Inferior parietal cortex (tissue), 1 donor: ENCODE results near the gene ROR1.

Experiments
- DNase-seq: peaks from one replicate; pipeline ENCODE4 v3.0.0-alpha.2; 2016; ENCODE audit errors: extremely low spot score

The ROR1 gene

DNA sequence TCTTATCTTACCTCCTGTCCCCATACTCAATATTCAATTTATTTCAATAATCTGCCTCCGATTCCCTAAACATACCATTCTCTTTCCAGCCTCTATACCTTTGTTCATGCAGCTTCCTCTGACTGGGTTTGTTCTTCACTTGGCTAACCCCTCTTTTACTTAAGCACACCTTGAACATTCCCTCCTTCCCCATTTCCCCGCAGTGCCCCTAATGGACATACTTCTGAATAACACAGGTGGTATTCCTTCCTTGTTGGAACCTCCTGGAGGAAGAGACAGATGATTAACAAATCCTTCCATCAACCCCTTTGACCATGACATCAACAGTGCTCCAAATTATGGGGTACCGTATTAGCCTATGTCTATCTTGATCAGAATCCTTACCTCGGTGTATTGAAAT is 239.6 kb downstream of the ROR1 start:
- no peak for DNase-seq

GRCh38 chr1:64019818-64020217 is 246.0 kb downstream of the ROR1 start:
- DNase-seq: peak; percentile 72

- DNase-seq: no peak
Observed at GRCh38 chr1:64021066-64021465, 247.2 kb downstream of the ROR1 start.

DNA sequence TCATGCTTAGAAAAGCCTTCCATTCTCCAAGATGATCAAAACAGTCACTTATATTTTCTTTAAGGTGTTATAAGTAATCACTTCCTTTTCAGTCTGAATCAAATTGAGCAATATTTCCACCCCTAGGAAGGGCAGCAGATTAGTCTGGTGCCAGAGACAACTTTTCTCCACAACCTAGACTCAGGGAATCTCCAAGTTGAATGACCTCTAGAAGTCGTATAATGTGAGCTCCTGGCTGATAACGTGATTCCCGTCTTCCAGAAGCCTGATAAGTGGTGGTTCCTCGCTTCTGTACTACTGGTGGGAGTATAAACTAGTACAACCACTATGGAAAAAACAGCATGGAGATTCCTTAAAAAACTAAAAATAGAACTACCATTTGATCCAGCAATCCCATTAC is 251.2 kb downstream of the ROR1 start:
- DNase-seq: no peak

- DNase-seq: no peak
Observed at GRCh38 chr1:64029037-64029436, 255.2 kb downstream of the ROR1 start.

GRCh38 chr1:64030411-64030810 is 256.6 kb downstream of the ROR1 start:
- no peak for DNase-seq

DNA sequence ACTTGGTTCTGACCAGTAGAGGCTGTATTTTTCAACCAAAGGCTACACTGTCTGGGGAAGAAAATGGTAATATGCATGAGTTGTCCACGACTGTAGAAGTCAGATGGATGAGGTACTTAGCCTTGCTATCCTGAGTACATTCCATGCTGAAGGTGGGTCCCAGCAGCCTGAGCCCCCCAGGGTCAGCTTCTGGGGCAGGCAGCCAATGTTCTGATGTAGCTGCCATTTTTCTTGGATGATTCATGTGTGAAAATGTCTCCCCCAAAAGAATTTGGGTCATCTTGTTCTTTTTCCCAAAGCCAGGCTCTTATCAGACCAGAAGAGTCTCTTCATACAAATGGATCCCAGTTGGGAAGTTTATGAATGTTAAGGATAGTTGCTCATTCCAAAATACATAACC is 257.4 kb downstream of the ROR1 start:
- DNase-seq: no peak

DNA sequence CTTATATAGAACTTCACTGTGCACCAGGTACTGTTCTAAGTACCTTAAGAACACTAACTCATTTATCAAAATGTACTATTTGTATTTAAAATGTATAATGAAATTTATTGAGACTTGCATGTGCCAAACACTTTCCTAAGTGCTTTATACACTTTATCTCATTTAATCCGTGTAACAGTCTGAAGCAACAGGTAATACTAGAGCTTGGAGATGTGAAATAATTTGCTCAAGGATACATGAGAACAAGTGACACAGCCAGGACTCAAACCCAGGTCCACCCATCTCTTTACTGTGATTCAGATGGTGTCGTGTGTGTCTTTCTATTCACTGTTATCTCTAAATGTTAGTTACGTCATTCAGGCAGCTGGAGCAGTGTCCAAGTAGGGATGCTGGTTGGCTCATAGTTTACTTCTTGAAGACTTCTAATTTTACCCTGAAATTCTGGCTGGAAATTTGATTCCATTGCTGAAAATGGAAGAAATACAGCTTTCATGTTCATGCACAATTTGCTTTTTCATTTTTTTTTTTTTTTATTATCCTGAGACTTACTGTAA is 259.9 kb downstream of the ROR1 start:
- no peak for DNase-seq

DNA sequence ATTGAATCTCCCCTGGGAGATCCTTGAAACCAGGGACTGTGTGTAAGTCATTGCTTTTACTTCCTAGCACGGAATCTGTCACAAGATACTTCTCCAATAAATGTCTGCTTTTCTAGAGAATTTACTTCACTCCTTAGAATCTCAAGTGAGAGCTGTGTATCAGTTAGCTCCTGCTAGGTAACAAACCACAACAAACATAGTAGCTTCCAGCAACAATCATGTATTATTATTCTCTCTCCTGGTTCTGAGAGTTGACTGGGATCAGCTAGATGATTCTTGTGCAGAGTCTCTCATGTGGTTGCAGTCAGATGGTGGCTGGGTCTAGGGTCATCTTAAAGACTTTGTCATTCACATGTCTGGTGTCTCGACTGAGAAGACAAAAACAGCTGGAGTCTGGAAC is 262.7 kb downstream of the ROR1 start:
- no peak for DNase-seq

DNA sequence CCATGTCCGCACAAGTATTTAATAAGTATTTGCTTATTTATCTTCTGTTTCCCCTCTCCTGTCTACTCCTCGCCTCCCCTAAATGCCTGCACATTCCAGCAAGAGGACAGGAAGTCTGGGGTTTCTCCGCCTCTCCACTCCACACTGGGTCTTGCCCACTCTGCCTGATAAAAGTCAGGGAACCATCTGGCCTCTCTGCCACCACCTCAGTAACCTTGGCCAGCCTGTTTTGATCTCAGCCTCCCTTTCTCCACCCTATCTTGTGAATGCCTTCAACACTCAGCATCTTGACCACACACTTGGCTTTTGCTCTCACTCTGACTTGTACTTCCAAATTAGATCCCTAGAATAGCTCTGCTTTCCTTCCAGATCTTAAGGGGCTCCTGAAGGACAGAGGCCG is 264.3 kb downstream of the ROR1 start:
- no peak for DNase-seq

DNA sequence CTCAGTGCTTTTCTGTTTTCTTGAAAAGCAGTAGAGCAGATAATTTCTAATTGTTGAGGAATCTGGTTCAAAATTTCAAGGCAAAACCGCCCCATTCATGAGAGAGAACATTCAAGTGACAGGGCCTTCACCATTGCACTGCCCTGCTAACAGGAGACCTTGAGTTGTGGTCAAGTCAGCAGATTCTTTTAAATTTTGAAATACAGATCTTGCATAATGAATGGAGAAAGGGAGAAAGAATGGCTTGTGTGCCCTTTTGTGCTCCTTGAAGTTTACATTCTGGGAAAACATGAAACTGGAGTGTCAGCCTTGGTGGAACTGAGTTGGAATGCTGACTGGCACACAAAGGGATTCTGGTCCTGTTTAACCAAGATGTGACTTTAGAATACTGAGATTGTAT is 265.1 kb downstream of the ROR1 start:
- no peak for DNase-seq

DNA sequence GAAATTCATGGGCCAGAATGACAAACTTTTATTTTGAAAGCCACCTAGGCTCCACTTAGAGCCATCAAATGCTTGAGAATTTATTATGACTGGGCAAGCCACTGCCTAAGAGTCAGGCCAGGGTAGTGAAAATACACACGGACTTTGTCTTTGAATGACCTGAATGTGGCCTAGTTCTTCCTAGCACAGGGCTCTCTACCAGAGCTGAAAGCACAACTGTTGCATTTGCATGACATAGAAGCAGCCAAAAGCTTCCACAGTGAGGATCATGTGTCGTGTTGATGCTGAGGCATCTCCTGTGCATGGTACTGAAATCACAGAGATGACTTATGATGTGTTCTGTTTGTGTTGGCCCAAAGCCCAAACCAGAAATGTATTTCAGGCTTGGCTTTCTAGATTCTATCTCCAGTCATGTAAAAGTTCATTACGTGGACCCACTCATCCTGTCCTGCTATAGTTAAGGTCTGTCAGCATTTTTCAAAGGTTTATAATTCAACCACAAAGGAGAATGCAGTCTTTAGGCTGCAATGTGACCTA is 265.6 kb downstream of the ROR1 start:
- peak; percentile 57 for DNase-seq

GRCh38 chr1:64041371-64042131 is 267.7 kb downstream of the ROR1 start:
- DNase-seq: no peak

DNA sequence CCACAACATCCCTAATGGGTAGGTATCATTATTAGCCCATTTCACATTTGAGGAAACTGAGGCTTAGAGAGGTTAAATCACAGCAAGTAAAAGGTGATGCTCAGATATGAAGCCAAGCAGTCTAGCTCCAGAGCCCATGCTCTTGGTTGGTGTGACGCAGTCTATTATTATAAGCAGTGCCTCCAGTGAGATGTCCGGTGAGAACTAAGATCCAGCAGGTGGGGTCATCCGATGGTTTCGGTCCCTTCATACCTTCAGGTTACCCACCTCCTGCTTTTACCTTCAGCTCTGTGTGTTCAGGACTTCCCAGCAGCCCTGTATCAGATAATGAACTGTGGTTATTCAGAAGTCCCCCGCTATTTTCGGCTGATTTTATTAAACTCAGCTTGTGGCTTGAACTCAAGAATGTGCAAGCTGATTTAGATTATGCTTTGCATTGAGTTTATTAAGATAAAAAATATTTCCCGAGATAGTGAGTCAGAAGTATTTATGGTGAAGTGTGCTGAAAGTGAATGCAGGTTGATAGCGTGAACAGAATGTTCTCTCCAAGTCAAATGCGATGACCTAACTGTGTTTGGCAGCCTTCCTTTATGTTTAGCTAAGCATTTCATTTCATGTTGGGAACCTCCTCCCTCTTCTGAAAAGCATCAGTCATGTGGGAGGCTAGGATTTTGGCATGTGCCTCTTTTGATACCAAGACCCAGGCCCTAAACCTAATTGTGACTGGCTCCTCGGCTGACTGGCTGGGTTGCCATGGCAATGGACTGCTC is 268.7 kb downstream of the ROR1 start:
- peak; percentile 55 for DNase-seq

DNA sequence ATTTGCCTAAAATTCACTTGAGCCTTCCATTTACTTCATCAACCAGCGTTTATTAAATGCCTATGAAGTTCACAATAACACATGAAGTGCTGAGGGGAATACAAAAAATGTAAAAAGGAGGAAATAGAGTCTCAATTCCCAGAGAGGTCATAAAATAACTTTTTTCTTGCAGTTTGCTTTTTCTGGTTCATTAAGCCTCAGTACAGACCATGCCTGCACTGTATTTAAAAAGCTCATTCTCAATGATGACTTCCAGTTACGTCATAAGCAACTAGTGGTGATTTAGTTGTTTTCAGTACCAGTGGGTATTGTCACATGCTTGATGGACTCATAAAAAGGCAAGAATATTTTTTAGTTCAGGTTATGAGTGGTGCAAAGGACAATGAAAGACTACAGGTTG is 269.5 kb downstream of the ROR1 start:
- no peak for DNase-seq

DNA sequence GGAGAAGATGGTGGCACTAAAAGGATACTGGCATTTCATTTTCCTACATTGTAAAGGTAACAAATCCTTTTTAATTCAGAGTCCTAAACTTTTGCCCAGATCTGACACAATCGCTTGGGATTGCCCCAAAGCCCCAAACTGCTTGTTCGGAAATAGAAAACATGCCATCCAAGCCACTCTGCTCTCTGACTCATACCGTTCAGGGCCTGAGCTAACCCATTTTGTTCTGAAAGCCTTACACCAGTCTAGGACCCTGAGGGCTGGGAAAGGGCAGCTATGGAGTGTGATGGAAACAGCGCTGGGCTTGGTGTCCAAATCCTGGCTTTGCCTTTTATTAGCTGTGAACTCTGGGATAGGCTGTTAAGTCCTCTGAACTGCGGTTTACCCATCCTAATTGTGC is 270.2 kb downstream of the ROR1 start:
- no peak for DNase-seq

DNA sequence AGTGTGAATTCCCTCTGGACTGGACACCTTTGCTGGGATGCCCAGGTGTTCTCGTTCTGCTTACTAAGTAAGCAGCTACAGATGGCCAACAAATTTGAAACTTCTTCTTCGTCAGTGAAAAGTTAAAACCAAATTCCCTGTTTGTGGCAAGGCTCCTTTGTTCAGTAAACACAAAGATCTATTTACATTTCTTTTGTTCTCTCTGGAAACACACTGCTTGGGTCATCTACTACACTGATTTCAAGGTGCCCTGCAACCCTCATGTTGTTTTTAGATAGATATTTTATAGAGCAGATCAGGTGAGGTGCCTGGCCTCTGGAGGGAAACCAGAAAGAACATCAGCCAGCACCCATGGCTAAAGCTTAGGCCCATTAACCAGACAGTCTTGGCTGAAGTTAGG is 272.4 kb downstream of the ROR1 start:
- DNase-seq: no peak

DNA sequence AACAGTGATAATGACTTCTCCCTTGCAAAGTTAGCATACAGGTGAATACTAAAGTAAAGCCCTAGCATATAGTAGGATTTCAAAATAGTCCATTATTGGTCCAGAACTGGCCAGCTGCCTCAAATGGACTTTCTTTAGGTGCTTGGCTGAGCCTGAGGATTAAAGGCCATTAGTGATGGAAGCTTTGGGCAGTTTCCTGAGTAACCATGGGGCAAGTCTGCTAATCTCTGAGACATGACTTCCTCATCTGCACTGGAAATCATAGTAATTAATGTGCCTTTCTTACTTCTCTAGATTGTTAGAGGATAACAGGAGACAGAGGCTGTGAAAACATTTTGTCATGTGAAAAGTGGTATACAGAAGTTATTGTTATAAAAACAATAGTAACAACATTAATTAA is 273.1 kb downstream of the ROR1 start:
- DNase-seq: no peak

DNA sequence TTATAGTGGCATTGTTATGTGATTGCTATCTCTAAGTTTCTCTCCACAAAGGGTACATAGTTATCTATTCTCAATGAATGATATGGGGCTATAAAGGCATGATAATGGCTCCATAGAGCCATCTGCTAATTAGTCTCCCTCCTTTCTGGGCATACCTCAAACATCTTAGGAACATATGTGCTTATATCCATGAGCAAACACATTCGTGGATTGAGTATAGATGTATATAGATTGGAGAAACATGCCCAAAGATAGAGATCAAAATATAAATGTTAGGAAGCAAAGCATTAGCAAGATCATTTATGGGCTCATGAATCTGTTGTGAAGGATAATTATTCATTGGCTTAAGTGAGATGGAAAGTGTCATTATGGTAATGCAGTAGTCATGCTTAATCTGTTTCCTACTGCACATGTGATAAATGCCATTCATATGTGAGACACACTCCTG is 273.8 kb downstream of the ROR1 start:
- DNase-seq: no peak

GRCh38 chr1:64049900-64050540 is 276.2 kb downstream of the ROR1 start:
- no peak for DNase-seq

DNA sequence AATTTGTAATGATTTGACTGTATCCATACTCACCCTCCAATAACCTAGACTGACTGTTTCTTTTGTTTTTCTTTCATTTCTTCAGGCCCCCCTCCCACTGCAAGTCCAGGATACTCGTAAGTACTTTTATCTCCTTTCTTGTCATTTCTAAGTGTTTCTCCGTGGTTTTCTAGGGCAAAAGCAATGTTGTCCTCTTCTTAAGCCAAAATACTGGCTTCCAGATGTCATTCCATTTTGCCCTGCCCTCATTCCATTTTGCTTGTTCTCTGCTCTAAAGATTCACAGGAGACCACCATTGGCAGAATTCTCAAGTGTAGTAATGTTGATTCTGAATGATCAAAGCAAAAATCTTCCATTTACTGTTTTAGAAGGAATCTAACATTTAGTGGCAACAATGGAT is 276.8 kb downstream of the ROR1 start:
- no peak for DNase-seq

DNA sequence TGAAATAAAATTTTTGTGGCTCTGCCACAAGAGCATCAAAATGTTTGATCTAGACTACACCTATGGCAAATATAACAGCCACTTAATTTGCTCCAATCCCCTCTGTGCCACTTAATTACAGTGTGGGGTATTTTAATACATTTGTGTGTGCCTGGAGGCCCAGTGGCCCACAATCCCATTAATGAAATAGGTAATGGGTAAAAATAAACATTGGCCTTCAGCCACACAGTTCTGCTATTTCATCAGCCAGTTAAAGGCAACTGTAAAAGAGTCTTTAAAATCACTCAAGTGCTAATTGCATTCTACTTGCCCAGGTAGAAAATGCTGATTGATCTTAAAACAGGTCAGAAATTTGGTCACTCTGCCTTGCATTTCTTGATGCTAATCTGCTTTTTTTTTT is 278.0 kb downstream of the ROR1 start:
- DNase-seq: no peak
